DND-41 (cell line): ENCODE results near the gene RNF215.

Source experiments
- ATAC-seq: fragments of 200-7000 bp; cut with Tn5 transposase; 3 replicates; pipeline ENCODE4 v1.9.1; 2021; ENCODE audit warnings: low read depth; ENCODE audit not compliant: insufficient read depth
- DNase-seq: peaks from one replicate; pipeline ENCODE4 v3.0.0-alpha.2; 2020
- H2AFZ ChIP-seq: 2 replicates; pipeline ENCODE4 v1.6.0; 2012; ENCODE audit warnings: low read depth, low read length
- H3K27ac ChIP-seq: 2 replicates; pipeline ENCODE4 v1.5.1; 2012; ENCODE audit warnings: low read length, inconsistent platforms
- H3K27me3 ChIP-seq: fragments of 200-600 bp; sonication (generic); 2 replicates; pipeline ENCODE4 v1.6.0; 2012; ENCODE audit warnings: low read length, mild to moderate bottlenecking, inconsistent platforms; ENCODE audit not compliant: insufficient read depth, poor library complexity
- H3K36me3 ChIP-seq: 2 replicates; pipeline ENCODE4 v1.5.1; 2012; ENCODE audit warnings: low read length, inconsistent platforms; ENCODE audit not compliant: insufficient read depth
- H3K4me1 ChIP-seq: 2 replicates; pipeline ENCODE4 v1.5.1; 2012; ENCODE audit warnings: mild to moderate bottlenecking, low read length; ENCODE audit not compliant: insufficient read depth
- H3K4me2 ChIP-seq: 2 replicates; pipeline ENCODE4 v1.6.0; 2012; ENCODE audit warnings: mild to moderate bottlenecking, moderate library complexity, low read length, inconsistent platforms; ENCODE audit not compliant: insufficient read depth
- H3K4me3 ChIP-seq, 2 experiments: fragments of 200-600 bp in 1 of 2; shearing (Covaris generic) in 1 of 2; 2 replicates each; pipeline ENCODE4 v1.5.1; 2012 to 2016; ENCODE audit warnings: inconsistent platforms in 2 of 2, low read length in 2 of 2, mild to moderate bottlenecking in 2 of 2, low read depth in 1 of 2, moderate library complexity in 1 of 2
- H3K79me2 ChIP-seq: 2 replicates; pipeline ENCODE4 v1.6.0; 2012; ENCODE audit warnings: low read length, inconsistent platforms; ENCODE audit not compliant: insufficient read depth
- H3K9ac ChIP-seq: 2 replicates; pipeline ENCODE4 v1.6.0; 2012; ENCODE audit warnings: low read depth, mild to moderate bottlenecking, inconsistent platforms, low read length, moderate library complexity
- H3K9me3 ChIP-seq: 2 replicates; pipeline ENCODE4 v1.5.1; 2012; ENCODE audit warnings: low read length, moderate library complexity, mild to moderate bottlenecking, inconsistent platforms; ENCODE audit not compliant: insufficient read depth, severe bottlenecking
- H4K20me1 ChIP-seq: 2 replicates; pipeline ENCODE4 v1.6.0; 2012; ENCODE audit warnings: low read length; ENCODE audit not compliant: insufficient read depth
- EZH2 ChIP-seq: IDR thresholded peaks from 3 replicates; pipeline ENCODE4 v1.6.1; 2012; ENCODE audit warnings: borderline replicate concordance, low read depth, mild to moderate bottlenecking, moderate library complexity, low read length, inconsistent platforms; ENCODE audit not compliant: severe bottlenecking
- TF ChIP-seq, protein P1 (sequence below): IDR thresholded peaks from 2 replicates; pipeline ENCODE4 v1.5.1; 2012; ENCODE audit warnings: borderline replicate concordance, low read length, moderate library complexity, mild to moderate bottlenecking; ENCODE audit not compliant: poor library complexity, severe bottlenecking; ENCODE audit errors: extremely low read depth

RNF215 gene

DNA sequence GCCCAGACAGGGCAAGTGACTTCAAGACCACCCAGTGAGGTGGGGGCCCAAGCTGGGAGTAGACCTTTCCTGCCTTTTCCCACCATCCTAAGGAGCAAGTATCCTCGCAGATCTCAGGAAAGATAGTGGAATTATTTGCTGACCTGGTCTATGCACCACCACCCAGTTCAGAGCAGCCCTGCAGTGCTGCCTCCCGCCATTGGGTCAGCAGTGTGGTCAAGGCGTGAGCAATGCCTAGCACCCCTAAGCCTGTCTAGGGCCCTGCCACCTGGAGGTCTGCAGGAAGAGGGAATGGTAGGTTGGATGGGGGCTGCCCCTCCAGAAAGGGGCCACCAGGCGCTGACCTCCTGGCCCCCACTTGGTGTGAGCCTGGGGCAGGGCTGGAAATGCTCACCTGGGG lies 44.9 kb upstream of the RNF215 start:
- no peak overlapping the region for H2AFZ ChIP-seq
- TF ChIP-seq, protein P1, sequence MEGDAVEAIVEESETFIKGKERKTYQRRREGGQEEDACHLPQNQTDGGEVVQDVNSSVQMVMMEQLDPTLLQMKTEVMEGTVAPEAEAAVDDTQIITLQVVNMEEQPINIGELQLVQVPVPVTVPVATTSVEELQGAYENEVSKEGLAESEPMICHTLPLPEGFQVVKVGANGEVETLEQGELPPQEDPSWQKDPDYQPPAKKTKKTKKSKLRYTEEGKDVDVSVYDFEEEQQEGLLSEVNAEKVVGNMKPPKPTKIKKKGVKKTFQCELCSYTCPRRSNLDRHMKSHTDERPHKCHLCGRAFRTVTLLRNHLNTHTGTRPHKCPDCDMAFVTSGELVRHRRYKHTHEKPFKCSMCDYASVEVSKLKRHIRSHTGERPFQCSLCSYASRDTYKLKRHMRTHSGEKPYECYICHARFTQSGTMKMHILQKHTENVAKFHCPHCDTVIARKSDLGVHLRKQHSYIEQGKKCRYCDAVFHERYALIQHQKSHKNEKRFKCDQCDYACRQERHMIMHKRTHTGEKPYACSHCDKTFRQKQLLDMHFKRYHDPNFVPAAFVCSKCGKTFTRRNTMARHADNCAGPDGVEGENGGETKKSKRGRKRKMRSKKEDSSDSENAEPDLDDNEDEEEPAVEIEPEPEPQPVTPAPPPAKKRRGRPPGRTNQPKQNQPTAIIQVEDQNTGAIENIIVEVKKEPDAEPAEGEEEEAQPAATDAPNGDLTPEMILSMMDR: no peak
- TF ChIP-seq EZH2: no peak
- no peaks in the 10 kb centered on the region for H3K27me3 ChIP-seq
- H3K9me3 ChIP-seq: no peaks in the 10 kb centered on the region
- no peak overlapping the region for H3K4me3 ChIP-seq
- H3K79me2 ChIP-seq: peaks cover 4% of the 10 kb centered on the region
- no peak overlapping the region; the same call in 1 of the 2 replicates for H3K9ac ChIP-seq
- peaks cover 25% of the 10 kb centered on the region for H3K4me1 ChIP-seq
- H3K4me2 ChIP-seq: no peak overlapping the region
- DNase-seq (no peak), ATAC-seq (no peak)
- peaks cover 13% of the 10 kb centered on the region for H4K20me1 ChIP-seq
- H3K27ac ChIP-seq: no peak overlapping the region
- peaks cover 26% of the 10 kb centered on the region for H3K36me3 ChIP-seq

DNA sequence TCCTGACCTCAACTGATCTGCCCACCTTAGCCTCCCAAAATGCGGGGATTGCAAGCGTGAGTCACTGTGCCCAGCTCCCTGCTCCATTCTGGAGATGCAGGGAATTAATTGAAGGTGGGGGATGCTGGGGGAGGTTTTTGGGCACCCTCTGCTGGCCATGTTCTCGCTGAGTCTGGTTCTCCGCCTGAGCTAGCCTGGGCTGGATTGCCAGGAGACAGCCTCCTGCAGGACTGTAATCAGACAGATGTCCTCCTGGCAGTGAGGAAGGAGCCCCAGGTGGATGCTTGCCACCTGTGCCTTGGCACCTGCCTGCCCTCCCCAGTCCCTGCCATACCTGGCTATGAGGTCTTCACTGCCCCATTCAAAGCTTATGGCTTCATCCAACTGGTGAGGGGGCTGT lies 43.7 kb upstream of the RNF215 start:
- H3K4me3 ChIP-seq: no peak overlapping the region
- H2AFZ ChIP-seq: no peak overlapping the region
- H3K27me3 ChIP-seq: no peaks in the 10 kb centered on the region
- peaks cover 15% of the 10 kb centered on the region for H3K79me2 ChIP-seq
- H3K27ac ChIP-seq: no peak overlapping the region
- H3K36me3 ChIP-seq: peaks cover 32% of the 10 kb centered on the region
- H3K9me3 ChIP-seq: no peaks in the 10 kb centered on the region
- peaks cover 19% of the 10 kb centered on the region for H4K20me1 ChIP-seq
- ATAC-seq (no peak), DNase-seq (no peak)
- no peak overlapping the region for H3K9ac ChIP-seq
- no peak for TF ChIP-seq EZH2
- TF ChIP-seq, protein P1: no peak
- no peak overlapping the region for H3K4me2 ChIP-seq
- peaks cover 35% of the 10 kb centered on the region for H3K4me1 ChIP-seq

GRCh38 chr22:30429887-30430286 lies 42.7 kb upstream of the RNF215 start:
- TF ChIP-seq, protein P1: no peak
- no peak for TF ChIP-seq EZH2
- no peak overlapping the region for H3K4me3 ChIP-seq
- H3K4me1 ChIP-seq: peaks cover 34% of the 10 kb centered on the region
- no peak overlapping the region for H2AFZ ChIP-seq
- H3K36me3 ChIP-seq: peaks cover 32% of the 10 kb centered on the region
- DNase-seq (no peak), ATAC-seq (no peak)
- peaks cover 25% of the 10 kb centered on the region for H3K79me2 ChIP-seq
- H3K27me3 ChIP-seq: no peaks in the 10 kb centered on the region
- no peak overlapping the region for H3K4me2 ChIP-seq
- H4K20me1 ChIP-seq: peaks cover 19% of the 10 kb centered on the region
- no peak overlapping the region for H3K27ac ChIP-seq
- H3K9me3 ChIP-seq: no peaks in the 10 kb centered on the region
- H3K9ac ChIP-seq: no peak overlapping the region

DNA sequence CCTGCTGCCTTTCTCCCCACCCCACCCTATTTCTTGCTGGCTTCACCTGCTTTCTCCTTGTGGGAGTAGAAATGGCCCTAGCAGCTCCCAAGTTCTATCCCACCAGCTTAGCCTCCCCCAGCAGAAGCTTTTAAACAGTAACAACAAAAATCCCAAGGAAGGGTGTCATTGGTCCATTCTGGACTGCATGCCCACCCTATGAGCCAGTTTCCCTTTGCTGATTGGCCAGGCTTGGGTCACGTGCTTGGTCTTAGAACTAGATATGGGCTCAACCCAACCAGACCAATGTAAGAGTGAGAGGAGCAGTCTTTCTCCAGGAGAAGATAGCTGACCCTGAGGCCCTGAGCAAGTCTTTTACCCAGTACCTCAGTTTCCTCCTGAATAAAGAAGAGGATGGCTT lies 40.7 kb upstream of the RNF215 start:
- no peaks in the 10 kb centered on the region for H3K27me3 ChIP-seq
- H3K79me2 ChIP-seq: peaks cover 38% of the 10 kb centered on the region
- no peak overlapping the region for H2AFZ ChIP-seq
- peaks cover 43% of the 10 kb centered on the region for H3K4me1 ChIP-seq
- H3K27ac ChIP-seq: 0 out of 2 replicates have a peak overlapping the region, but pooled peaks have one; percentile 10
- no peak for DNase-seq
- peaks cover 19% of the 10 kb centered on the region for H4K20me1 ChIP-seq
- no peak overlapping the region for H3K9ac ChIP-seq
- peaks cover 32% of the 10 kb centered on the region for H3K36me3 ChIP-seq
- no peak overlapping the region for H3K4me3 ChIP-seq
- H3K4me2 ChIP-seq: no peak overlapping the region; the same call in 1 of the 2 replicates
- no peaks in the 10 kb centered on the region for H3K9me3 ChIP-seq
- ATAC-seq: no peak
- TF ChIP-seq, protein P1: no peak
- no peak for TF ChIP-seq EZH2
